Esophagus squamous epithelium (tissue), 5 donors: ENCODE results near the gene ANKUB1. TPM values are rescaled to one million over a fixed set of nuclear protein-coding genes. Genes with fewer than 3 reads are reported as not detected.

Experiments
- DNase-seq: peaks from one replicate; lab custom pipeline; 2025; lab: John Stamatoyannopoulos, UW
- H3K27ac ChIP-seq, 4 donors: fragments of 200-600 bp; sonication (generic); one replicate each; pipeline ENCODE4 v1.5.1; 2016 to 2019; ENCODE audit warnings: mild to moderate bottlenecking in 1 of 4
- H3K27me3 ChIP-seq, 4 donors: fragments of 200-600 bp; sonication (generic); 1 replicate in 3 of 4; 2 replicates in 1 of 4; pipeline versions ENCODE4 v1.5.1 to v1.6.0; 2017 to 2021; ENCODE audit warnings: antibody characterized with exemption in 1 of 4
- H3K36me3 ChIP-seq, 3 donors: fragments of 200-600 bp; sonication (generic); one replicate each; pipeline ENCODE4 v1.5.1; 2016 to 2019
- H3K4me1 ChIP-seq, 3 donors: fragments of 200-600 bp; sonication (generic); one replicate each; pipeline ENCODE4 v1.5.1; 2017 to 2019
- H3K4me3 ChIP-seq, 4 donors: fragments of 200-600 bp; sonication (generic); 1 replicate in 3 of 4; 2 replicates in 1 of 4; pipeline ENCODE4 v1.5.1; 2016 to 2019; ENCODE audit warnings: mild to moderate bottlenecking in 2 of 4, moderate library complexity in 1 of 4
- H3K9me3 ChIP-seq, 3 donors: fragments of 200-600 bp; sonication (generic); one replicate each; pipeline ENCODE4 v1.5.1; 2016 to 2019
- POLR2A ChIP-seq, 4 donors: fragments of 450-650 bp; IDR thresholded peaks; one replicate each; pipeline ENCODE4 v1.6.1; 2017; ENCODE audit warnings: antibody characterized with exemption in 4 of 4, mild to moderate bottlenecking in 4 of 4, moderate library complexity in 3 of 4
- WGBS, 2 donors: methylation state at CpG; one replicate each; pipeline ENCODE4 v1.1.5; 2018; 5-methylcytosine and 5-hydroxymethylcytosine counted together
- intact Hi-C: fragments of 100-400 bp; cut with DNase I; formaldehyde crosslinking; loops from one replicate; pipeline ENCODE4 v1.15.0; 2022
- total RNA-seq, 4 donors: library from RNA; depleted of rRNA; stranded (reverse); fragments of >200 nt; gene quantifications; one replicate each; pipeline ENCODE4 v1.1.0, GENCODE V29; 2016
- TF ChIP-seq, protein P1 (sequence below), 6 experiments: fragments of 450-650 bp in 4 of 6; fragments of 200-600 bp in 2 of 6; sonication (generic) in 2 of 6; IDR thresholded peaks; one replicate each; pipeline ENCODE4 v1.5.1; 2016 to 2019; ENCODE audit warnings: antibody characterized with exemption in 6 of 6, mild to moderate bottlenecking in 4 of 6, moderate library complexity in 4 of 6
- donor health status: DM: yes; HTN: yes; CAD: no.

ANKUB1 gene
- total RNA-seq, 4 donors from 2014 or later: not detected

DNA sequence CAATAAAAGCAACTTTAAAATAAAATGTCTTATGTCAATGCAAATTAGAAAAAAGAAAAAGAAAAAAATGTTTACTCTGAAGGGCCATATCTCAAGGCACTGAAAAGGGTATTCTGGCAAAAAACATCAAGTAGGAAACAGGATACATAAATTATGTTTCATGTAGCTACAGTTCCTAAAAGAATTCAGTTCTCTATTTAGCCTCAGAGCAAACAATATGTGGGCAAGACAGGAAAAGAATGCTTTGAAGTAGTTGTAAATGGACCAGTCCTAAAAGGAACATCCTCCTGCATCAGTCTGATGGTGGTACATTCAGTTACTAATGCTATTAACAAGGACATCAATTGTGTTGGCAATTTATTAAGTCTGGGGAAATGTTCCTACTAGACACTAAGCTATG lies 48.2 kb downstream of the ANKUB1 start:
- H3K36me3 ChIP-seq: peaks cover 4 to 99% (median 8%) of the 10 kb centered on the region in 3 donors
- TF ChIP-seq, protein P1, sequence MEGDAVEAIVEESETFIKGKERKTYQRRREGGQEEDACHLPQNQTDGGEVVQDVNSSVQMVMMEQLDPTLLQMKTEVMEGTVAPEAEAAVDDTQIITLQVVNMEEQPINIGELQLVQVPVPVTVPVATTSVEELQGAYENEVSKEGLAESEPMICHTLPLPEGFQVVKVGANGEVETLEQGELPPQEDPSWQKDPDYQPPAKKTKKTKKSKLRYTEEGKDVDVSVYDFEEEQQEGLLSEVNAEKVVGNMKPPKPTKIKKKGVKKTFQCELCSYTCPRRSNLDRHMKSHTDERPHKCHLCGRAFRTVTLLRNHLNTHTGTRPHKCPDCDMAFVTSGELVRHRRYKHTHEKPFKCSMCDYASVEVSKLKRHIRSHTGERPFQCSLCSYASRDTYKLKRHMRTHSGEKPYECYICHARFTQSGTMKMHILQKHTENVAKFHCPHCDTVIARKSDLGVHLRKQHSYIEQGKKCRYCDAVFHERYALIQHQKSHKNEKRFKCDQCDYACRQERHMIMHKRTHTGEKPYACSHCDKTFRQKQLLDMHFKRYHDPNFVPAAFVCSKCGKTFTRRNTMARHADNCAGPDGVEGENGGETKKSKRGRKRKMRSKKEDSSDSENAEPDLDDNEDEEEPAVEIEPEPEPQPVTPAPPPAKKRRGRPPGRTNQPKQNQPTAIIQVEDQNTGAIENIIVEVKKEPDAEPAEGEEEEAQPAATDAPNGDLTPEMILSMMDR (IDR thresholded peaks at IDR 0.05): no peak
- no peak for DNase-seq

DNA sequence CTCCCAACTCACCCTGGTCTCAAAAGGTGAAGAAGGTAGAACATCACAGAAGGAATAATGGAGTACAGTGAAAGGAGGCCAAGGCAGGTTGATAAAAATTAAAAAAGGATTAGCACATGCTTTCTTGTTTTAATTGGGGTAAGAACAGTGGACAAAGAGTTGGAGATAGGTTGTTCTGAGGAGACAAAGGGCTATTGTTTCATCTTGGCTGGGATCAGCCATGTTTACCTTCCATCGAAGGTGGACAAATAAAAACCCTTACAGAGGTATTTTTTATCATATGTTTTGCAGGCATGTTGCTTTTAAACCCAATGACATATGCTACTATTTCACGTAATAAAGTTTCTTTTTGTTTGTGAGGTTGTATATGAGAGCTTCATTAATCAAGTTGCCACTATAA lies 53.0 kb downstream of the ANKUB1 start:
- no peak for DNase-seq
- Histone ChIP-seq H3K27ac (no peak overlapping the region), H3K36me3 (peaks cover 0 to 58% (median 4%) of the 10 kb centered on the region in 3 donors), H3K4me1 (peaks cover 0 to 3% (median 0%) of the 10 kb centered on the region in 3 donors), H3K4me3 (no peak overlapping the region), H3K9me3 (no peaks in the 10 kb centered on the region), H3K27me3 (no peaks in the 10 kb centered on the region)
- TF ChIP-seq, protein P1 (IDR thresholded peaks at IDR 0.05): no peak
- no peak for TF ChIP-seq POLR2A (IDR thresholded peaks at IDR 0.05)
- intact Hi-C loops: no loop called here
- WGBS, 2 donors: 71 to 81% methylated on average over 2 of the region's 2 CpGs

More for the DNA sequence above, 48.2 kb downstream of the ANKUB1 start:
- Histone ChIP-seq H3K27me3 (no peaks in the 10 kb centered on the region), H3K9me3 (no peaks in the 10 kb centered on the region), H3K27ac (no peak overlapping the region), H3K4me3 (no peak overlapping the region), H3K4me1 (peaks cover 0 to 3% (median 0%) of the 10 kb centered on the region in 3 donors)
- intact Hi-C loops: no loop called here

DNA sequence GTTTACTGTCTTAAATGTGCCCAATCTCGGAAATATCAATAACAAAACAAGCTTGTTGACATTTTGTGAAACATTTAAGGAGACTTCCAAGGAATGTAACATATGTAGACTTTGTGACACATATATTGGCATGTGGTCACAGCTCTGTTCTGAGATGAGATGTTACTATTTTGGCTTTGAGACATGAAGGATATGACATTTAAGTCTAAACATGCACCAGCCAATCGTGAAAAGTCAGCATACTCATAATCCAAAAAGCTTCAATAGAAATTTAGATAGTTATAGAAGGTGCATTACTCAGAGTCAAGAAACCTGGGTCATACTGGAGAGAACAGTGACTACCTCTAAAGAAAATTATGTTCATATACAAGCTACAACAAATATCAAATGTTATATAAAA lies 53.5 kb downstream of the ANKUB1 start:
- DNase-seq: no peak
- no peak overlapping the region for H3K27ac ChIP-seq
- H3K4me1 ChIP-seq: no peaks in the 10 kb centered on the region
- no peaks in the 10 kb centered on the region for H3K9me3 ChIP-seq
- H3K36me3 ChIP-seq: peaks cover 0 to 53% (median 4%) of the 10 kb centered on the region in 3 donors
- TF ChIP-seq, protein P1 (IDR thresholded peaks at IDR 0.05): no peak
- TF ChIP-seq POLR2A (IDR thresholded peaks at IDR 0.05): no peak
- no peak overlapping the region for H3K4me3 ChIP-seq
- H3K27me3 ChIP-seq: no peaks in the 10 kb centered on the region
- 68 to 81% methylated on average over 2 of the region's 2 CpGs for WGBS, 2 donors
- intact Hi-C loops: no loop called here

DNA sequence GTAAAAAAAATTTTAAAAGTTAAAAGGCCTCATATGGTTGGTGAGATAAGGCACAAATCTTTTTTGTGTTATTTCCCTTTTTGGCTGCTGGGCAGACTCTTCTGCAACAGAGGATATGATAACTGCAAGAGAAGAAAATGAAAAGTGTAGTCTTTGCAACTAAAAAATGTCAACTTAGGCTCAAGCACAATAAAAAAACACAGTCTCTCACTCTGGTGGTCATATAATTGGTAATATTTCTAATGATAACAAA lies 55.5 kb downstream of the ANKUB1 start:
- intact Hi-C loops: no loop called here
- Histone ChIP-seq H3K4me3 (no peak overlapping the region), H3K27me3 (no peaks in the 10 kb centered on the region), H3K4me1 (no peaks in the 10 kb centered on the region), H3K36me3 (peaks cover 0 to 34% (median 4%) of the 10 kb centered on the region in 3 donors), H3K27ac (no peak overlapping the region), H3K9me3 (no peaks in the 10 kb centered on the region)
- TF ChIP-seq, protein P1 (IDR thresholded peaks at IDR 0.05): no peak
- TF ChIP-seq POLR2A (IDR thresholded peaks at IDR 0.05): no peak
- DNase-seq: no peak

DNA sequence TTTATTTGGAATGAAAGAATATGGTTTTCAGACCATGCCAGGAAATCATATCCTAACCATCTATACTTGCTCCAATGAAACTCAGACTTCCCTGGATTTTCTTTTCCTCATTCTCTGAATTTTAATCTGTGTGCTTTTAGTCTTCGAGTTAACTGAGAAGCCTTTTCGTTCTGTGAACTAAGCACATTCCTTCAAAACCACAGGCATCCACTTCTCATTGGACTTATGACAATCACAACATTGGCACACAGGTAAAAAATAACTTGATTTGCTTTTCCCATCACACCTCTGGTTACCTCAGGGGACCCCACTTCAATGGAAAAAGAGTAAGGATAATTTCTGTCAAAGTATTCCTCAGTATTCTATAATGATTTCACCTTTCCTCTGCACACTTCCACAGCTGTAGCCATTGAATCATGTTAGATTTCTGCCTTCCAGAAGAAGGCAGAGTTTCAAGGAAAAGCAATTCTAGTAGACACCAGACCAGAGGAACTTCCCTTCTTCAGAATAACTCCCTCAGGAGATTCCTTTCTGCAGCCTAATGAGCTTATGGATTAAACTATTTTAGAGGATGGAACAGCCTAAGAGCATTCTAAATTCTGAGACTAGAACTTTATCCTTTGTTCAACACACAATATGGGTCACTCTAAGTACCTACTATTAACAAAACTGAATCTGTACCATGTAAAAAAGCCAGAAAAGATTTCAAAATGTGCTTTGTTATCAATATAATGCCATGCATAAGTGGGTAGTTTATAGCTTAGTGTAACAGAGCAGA lies 56.0 kb downstream of the ANKUB1 start:
- Histone ChIP-seq H3K36me3 (peaks cover 0 to 28% (median 4%) of the 10 kb centered on the region in 3 donors), H3K27me3 (no peaks in the 10 kb centered on the region), H3K9me3 (no peaks in the 10 kb centered on the region), H3K4me1 (no peaks in the 10 kb centered on the region), H3K4me3 (no peak overlapping the region), H3K27ac (no peak overlapping the region)
- TF ChIP-seq, protein P1 (IDR thresholded peaks at IDR 0.05): no peak
- TF ChIP-seq POLR2A (IDR thresholded peaks at IDR 0.05): no peak
- intact Hi-C loops: no loop called here
- no peak for DNase-seq
- 36% methylated on average over 2 of the region's 2 CpGs for WGBS, 2 donors
